Lung microvascular endothelial cell (primary cell): ENCODE measurements around the gene IWS1. TPM values are rescaled to one million over a fixed set of nuclear protein-coding genes. Genes with fewer than 3 reads are reported as not detected.
"Not testable (repeated sequence)": the region's sequence is repeated elsewhere in the genome, so short reads cannot be mapped to it uniquely, and the experiment has no call there.

ENCODE experiments used
- DNase-seq, 2 donors: peaks; one replicate each; pipeline versions ENCODE4 v3.0.0 to v3.0.0-alpha.2; 2010; ENCODE audit warnings: low read depth in 2 of 2
- total RNA-seq: library from RNA; depleted of rRNA; stranded (reverse); fragments of >200 nt; gene quantifications from 2 replicates; pipeline ENCODE4 v1.2.1, GENCODE V29; 2014

IWS1 gene
- total RNA-seq: 20.9 and 32.1 TPM in 2 replicates

DNA sequence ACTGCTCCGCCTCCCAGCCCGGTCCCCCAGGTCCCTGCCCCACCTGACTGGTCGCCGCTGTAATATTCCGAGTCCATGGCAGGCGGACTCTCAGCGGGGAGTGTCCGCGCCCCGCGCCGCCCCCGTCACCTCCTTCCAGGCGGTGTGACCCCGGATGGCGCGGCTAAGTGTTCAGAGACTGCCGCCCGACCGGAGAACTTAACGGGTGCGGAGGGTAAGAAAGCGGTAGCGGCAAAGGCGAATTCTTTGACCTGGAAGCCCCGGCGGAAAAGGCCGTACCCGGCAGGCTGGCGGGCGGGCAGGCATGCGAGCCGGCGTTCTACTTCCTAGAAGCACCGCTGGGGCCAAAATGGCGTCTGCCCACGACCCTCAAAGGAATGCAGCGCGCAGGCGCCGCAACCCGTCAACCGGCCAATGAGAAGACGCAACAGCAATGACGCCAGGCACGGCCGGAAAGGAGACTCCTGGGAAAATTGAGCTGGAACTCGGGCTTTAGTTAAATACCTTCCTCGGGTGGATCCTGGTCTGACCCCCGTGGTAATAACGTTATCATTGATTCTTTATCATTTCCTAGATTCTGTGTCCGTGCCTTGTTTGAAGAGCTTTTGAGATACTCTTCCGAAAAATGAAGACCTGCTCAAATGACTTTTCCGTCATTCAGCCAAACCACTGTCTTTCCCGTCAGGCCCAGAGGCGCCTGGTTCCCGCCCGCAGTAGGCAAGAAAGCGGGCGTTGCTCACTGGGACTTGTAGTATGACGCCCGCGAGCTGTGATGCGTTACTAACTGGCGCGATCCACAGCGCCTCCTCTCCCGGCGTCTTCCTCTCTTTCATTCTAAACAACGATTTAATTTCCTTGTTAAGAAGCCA lies at the start of gene IWS1:
IWS1 (minus strand) TSS at position 358 of the 869 bp plus-strand sequence; CDS start at position 77, 281 bp downstream.
- peak; percentile 98 for DNase-seq

DNA sequence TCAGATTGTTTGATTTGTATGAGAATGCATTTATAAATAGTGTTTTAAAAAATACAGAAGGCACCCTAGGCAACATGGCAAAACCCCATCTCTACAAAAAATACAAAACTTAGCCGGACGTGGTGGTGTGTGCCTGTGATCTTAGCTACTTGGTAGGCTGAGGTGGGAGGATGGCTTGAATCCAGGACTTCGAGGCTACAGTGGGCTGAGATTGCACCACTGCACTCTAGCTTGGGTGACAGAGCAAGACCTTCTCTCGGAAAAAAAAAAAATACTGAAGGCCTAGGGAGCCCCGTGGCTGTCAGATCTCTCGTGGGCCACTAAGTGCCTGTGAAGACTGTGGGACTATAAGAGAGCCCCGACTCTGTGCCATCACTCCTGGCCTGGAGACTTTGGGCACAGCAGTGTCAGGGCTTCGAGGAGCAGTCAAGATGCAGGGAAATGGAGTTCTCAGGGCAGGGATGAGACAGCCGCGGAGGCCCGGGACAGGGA lies 49.7 kb upstream of the IWS1 start:
- no peak for DNase-seq

DNA sequence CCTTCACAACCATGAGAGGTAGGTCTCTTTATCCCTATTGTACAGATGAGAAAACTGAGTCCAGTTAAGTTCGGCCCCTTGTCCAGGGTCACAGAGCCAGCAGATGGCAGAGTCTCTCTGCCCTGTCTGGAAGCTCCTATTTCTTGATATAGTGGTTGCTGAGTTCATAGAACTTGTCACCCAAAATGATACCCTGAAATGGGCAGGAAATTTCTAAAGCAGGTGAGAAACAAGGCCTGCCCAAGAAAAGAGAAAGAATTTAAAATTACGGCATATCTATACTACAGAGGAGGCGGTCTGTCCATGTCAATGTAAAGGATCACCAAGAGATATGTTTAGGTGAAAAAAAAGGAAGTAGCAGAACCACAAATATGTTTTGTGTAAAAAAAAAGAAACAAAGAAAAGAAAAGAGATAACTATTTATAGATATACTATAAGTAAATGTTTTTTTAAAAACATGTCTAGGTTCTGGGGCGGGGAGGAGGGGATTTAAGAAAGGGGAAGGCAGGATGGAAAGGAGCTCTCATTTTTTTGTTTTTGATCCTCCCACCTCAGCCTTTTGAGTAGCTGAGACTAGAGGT lies 49.0 kb upstream of the IWS1 start:
- DNase-seq: no peak

DNA sequence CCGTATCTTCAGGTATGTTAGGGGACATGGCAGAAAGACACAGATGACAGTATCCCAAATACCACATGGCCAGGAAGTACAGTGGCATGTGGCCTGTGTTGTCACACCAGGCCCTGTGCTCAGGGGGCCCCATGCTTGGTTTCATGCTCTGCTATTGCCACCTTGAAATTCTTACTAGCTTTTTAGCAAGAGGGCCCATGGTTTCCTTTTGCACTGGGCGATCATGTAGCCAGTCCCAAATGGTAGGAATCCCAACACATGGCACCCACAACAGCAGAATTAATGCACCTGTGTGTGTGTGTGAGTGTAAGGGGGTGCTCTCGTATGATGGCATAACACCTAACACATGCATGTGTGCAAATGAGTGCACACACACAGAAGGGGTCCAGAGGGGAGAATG lies 48.4 kb upstream of the IWS1 start:
- no peak for DNase-seq

DNA sequence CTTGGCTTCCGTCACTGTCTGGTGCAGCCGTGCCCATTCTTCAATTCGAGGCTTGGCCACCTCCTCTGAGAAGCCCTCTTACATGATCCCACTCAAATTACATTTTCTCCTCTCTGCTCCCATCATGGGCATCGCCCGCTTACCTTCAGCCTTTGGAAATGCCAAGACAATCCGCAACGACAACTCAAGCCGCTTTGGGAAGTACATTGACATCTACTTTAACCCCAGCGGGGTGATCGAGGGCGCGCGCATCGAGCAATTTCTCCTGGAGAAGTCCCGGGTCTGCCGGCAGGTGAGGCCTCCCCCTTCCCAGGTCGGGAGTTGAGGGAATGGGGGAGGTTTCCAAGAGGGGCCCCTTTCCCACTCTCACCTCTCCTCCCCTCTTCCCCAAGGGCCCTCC lies 47.5 kb upstream of the IWS1 start:
- no peak for DNase-seq

DNA sequence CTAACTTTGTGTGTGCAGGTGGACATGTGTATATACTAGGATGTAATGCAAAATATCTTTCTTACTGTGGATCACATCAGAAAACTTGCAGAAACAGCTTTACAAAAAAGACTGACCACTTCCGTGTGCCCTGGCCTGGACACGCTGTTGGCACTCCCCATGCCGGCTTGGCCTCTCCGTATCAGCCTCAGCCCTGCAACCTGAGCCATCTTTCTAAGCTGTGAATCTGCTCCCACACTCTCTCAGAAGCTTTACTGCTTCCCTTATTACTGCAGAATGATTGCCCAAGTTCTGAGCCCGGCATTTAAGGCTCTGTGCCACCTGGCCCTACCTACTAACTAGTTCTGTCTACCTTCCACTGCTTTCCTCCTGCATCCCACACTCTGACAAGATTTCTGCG lies 47.0 kb upstream of the IWS1 start:
- DNase-seq: no peak

DNA sequence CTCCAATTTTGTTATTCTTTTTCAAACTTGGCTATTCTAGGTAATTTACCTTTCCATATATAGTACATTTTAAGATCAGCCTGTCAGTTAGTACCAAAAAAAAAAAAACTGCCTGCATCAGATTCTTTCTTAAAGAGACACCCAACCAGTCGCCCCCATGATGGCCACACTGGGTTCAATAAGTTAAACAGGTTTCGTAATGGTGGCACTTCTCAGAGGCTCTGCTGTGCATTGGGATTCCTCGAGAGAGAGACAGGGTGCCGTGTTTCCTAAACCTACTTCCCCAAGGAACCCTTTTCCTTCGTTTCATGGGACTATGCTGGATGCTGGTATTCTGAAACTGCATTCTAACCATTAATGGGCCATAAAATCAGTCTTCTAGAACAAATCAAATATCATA lies 46.6 kb upstream of the IWS1 start:
- no peak for DNase-seq

DNA sequence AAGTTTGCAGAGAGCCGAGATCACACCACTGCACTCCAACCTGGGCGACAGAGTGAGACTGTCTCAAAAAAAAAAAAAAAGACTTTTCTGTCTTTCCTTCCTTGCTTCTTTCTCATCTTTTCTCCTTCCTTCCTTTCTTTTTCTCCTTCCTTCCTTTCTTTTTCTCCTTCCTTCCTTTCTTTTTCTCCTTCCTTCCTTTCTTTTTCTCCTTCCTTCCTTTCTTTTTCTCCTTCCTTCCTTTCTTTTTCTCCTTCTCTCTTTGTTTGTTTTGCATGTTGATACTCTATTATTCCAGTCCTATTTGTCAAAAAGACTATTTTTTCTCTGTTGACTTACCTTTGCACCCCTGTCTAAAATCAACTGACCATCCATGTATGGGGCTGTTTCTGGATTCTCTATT lies 46.1 kb upstream of the IWS1 start:
- DNase-seq: not testable (repeated sequence)

DNA sequence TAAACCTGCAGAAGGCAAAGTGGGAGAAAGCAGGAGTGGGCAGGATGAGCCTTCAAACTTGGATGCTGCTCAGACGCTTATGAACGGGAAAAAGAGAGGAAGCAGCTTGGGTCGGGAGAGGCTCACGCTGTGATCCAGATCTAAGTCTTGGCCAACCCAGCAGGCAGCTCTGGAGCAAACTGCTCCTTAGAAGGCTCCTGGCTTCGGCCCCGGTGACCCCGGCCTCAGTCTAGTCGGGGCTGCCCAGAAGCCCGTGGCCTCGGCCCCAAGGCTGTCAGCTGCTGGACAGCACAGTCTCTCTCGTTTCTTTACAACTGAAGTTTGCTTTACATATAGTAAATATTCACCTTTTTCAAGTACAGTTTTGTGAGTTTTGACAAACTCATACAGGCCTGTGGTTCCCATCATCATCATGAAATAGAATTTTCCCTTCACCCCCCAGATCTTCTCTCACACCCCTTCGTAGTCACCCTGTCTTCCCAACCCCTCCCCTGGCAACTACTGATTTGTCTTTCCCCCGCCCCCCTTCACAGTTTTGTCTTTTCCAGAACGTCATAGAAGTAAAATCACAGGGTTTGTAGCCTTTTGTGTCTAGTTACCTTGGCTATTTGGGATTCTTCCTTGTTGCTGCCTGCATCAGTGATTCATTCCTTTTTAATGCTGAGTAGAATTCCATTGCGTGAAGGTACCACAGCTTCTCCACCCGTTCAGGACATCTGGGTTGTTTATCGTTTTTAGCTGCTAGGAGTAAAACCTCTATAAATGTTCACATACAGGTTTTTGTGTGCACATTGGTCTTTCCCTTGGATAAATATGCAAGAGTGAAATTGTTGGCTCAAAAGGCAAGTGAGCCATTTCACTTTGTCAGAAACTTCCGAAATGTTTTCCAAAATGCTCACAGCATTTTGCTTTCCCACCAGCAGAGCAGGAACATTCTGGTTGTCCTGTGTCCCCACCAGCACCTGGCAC lies 44.3 kb upstream of the IWS1 start:
- no peak for DNase-seq

DNA sequence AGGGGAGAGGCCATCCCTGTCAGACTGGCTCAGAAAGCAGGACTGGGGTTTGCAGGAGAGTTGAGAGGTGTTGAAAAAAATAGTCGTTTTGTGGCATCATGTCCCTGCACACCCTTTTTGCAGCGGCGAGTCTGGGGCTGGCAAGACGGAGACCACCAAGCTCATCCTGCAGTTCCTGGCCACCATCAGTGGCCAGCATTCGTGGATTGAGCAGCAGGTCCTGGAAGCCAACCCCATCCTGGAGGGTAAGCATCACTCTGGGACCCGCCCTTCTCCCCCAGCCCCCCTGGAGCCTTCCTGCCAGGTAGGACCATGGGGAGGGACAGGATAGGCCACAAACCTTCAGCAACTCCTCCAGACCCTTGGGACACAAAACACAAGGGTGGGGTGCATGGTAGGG lies 43.4 kb upstream of the IWS1 start:
- DNase-seq: no peak

DNA sequence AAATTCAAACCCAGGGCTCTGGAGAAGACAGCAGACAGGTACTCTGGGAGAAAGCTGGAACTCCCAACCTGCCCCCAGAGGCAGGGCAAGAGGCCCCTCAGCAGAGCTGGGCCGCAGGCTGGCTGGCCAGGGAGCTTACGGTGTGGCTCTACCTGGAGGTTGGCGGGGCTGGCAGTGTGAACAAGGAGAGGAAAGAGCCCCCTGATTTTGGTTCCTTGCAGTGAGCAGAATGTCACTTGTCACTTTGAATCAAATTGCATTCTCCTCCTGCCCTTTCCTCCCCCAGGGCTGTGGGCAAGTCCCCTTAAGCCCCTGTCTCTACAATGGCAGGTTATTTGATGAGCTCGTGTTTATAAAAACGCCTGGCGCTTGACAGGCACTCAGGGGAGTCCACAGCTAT lies 41.8 kb upstream of the IWS1 start:
- no peak for DNase-seq

DNA sequence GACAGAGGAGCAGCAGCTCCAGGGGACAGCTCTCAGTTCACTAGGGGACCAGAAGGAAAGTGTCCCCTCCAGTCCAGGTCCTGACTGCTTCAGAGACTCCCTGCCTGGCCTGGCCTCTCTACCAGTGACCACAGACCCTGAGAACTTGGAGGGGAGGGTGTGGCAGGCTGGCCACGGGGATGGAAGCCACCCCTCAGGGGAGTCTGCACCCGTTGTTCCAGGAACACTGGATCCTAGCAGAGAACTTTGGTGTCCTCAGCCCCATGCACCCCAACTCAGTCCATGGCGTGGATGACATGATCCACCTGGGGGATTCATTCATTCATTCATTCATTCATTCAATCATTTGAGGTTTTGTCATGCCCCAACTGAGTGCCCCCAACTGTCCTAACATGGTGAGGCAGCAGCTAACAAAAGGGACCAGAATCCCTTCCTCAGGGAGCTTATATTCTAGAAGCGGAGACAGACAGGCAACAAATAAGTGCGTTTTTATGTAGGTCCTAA lies 41.1 kb upstream of the IWS1 start:
- no peak for DNase-seq

DNA sequence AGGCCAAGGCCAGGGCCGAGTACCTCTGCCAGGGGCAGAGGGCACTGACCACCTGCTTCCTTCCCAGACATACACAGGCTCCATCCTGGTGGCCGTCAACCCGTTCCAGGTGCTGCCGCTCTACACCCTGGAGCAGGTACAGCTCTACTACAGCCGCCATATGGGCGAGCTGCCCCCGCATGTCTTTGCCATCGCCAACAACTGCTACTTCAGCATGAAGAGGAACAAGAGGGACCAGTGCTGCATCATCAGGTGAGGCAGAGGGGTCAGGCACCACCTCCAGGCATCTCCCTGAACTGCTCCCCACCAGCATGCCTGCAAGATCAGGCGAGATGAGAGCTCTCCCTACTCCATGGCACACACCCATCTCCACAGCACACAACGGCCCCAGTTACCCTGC lies 40.3 kb upstream of the IWS1 start:
- no peak for DNase-seq

DNA sequence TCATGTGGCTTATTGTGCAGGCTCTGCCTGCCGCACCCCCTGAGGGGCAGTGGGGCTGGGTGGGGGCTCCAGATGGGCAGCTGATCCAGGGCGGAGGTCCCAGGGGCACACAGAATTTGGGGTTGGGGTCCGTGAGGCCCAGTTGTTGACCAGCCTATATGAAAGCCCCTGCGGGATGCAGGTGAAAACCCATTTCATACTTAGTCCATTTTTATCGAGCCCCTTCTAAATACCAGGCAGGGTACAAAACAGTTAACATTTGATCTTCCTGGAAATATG lies 39.8 kb upstream of the IWS1 start:
- DNase-seq: no peak

DNA sequence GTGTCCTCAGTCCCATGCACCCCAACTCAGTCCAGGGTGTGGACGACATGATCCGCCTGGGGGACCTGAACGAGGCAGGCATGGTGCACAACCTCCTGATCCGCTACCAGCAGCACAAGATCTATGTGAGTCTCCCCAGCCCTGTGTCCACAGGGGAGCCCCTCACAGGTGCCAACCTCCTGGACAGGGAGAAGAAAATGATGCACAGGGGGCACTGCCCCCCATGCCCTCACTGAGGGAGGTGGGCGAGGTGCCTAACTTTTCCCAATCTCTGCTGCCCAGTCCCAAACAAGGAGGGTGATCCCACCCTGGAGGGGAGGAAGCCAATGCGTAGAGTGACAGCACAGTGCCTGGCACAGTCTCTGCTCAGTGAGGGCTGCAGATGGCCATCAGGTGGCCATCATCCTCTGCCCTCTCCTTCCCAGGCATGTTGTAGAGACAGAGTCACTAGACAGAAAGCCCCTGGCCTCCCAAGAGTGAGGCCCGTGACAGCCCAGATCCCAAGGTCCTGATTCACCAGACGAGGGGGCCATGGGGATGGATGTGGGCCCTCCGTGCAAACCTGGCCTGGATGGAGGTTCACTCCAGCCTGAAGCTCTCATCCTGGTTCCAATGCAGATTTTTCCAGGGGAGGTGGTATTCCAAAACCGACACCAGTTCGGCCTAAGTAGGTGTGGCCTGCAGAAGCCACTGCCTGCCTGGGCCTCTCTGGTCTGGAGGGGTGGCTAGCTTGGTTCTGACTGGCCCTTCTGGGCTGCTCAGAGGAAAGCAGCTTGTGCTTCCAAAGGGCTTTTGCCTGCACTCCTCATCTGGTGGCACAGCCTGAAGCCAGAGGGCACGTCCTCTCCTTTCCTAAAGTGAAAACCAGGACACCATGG lies 39.2 kb upstream of the IWS1 start:
- no peak for DNase-seq

DNA sequence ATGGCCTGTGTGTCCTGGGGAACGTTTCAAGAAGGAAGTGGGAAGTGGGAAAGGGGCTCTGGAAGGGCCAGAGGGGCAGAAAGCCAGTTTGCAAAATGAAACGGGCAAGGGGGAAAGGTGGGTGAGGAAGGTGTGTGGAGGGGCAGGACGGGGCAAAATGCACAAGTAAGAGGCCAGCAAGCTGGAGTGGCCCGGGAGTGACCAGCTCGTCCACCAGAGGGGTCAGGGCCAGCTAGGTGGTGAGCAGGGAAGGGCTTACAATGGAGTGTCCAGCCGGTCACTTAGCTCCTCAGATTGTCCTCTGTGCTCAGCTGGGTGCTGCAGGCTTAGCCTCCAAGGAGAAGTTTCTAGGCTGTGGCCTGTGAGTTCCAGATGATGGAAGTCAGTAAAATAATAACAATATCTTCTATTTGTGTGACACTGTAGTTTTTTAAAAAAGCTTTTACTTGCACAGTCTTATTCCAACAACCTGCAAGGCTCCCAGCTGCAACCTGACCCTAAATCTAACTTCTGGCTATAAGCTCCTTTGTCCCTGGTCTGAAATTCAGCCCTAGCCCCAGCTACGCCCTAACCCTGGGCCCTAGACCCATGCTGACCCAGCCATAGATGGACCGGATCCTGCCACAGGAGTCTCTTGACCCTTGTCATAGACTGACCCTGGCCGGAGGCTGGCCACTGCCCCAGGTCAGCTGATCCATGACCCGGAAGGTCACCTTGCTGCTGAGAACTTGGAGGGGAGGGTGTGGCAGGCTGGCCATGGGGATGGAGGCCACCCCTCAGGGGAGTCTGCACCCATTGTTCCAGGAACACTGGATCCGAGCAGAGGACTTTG lies 38.4 kb upstream of the IWS1 start:
- no peak for DNase-seq

DNA sequence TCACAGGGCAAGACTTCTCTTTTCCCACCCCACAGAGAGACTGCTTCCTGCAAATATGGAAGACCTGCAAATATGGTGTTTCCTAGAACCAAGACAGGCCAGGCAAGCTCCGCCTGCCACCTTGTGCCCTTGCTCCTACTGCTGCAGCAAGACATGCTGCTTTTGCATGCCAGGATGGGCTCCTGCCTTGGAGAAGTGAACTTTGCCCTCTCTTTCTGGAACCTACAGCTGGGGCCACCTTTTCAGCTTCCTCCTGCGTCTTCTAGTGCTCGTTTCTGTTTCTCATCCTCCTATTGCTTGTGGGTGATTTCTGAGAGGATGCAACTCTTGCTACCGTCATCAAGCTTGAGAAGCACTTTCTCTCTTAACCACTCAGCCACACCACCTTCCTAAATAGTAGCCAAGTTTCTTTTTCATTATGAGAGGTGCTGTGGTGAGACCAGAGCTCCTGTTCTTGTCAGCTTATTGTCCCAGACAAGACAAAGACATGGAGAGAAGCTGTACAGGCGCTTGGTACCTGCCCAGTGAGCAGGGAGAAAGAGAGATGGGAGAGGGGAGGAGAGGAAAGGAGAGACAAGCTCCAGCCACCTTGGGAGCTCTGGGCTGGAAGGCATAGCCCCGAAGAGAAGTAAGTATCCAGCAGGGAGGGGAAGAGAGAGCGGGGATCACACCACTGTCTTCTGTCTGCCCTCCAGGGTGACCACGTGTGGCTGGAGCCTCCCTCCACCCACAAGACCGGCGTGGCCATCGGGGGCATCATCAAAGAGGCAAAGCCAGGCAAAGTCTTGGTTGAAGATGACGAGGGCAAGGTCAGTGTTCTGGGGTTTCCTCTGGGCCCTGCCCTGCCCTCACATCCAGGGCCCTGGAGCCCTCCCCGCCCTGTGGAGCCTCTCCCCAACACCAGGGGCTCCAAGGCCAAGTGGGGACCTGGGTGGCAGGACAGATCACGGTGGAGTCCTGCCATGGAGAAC lies 37.5 kb upstream of the IWS1 start:
- no peak for DNase-seq

DNA sequence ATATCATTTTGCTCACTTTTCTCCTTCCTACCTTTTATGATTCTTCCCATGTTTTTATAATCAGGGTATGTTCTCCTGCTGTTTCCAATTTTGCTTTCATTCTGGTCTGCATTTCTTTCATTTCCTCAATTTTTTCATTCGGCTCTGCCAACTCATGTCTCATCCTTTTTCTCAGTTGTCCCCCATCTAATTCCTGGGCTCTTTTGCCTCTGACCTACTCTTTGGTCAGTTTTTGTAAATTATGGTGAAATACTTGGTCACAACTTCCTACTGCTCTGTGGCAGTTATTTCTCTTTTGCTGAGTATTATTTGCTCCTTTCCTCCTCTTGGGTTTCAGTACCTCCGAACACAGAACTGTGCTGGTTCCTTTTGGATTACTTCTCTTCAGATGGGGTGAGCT lies 36.6 kb upstream of the IWS1 start:
- no peak for DNase-seq

DNA sequence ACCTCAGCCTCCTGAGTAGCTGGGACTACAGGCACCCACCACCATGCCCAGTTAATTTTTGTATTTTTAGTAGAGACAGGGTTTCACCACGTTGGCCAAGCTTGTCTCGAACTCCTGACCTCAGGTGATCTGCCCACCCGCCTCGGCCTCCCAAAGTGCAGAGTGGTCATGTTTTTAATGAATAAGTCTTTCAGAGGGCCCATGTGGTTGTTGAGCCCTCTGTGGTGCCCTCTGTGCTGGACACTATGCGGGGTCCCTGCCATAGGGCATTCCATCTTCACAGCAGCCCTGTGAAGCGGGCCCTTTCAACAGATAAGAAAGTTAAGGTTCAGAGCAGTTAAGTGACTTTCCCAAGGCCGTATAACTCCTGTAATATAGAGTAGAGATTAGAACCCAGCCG lies 35.1 kb upstream of the IWS1 start:
- no peak for DNase-seq
